ENCODE results near the gene CRIM1. TPM values are rescaled to one million over a fixed set of nuclear protein-coding genes. Genes with fewer than 3 reads are reported as not detected.

The CRIM1 gene
- total RNA-seq, 1 experiment from 2014 or later: 133 TPM

DNA sequence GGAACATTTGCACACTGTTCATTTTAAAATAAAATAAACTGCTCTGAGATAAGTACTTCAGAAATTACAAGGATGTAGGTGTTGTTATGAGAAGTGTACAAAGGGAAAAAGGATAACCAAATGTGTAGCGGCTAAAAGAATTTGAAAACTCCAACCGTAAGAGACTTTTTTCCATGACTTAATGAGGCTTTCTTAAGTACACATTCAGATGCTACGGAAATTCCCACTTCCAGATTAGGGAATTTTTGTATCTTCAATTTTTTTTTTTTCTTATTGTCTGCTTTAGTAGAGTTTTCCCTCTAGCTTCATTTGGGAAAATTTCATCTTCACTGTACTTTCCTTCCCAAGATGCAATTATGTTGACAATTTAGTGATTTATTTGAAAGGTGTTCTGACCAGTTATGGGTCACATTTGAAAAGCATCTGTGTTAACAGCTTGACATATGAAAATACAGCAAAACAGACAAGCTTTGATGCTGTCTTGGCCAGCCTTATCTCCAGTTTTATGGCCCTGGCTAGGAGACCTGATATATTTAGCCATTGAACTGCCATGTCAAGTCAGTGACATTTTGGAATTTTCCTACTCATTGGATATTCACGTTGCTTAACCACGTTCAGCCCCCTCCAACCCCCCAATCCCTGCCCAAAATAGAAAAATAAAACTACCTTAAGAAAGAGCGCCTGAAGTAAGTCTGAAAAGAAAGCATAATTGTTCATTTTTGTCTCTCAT is 136.8 kb downstream of the CRIM1 start:
- no peak for TF ChIP-seq EZH2 (IDR thresholded peaks at IDR 0.05; ENCODE audit: low read depth)
- TF ChIP-seq, protein P1, sequence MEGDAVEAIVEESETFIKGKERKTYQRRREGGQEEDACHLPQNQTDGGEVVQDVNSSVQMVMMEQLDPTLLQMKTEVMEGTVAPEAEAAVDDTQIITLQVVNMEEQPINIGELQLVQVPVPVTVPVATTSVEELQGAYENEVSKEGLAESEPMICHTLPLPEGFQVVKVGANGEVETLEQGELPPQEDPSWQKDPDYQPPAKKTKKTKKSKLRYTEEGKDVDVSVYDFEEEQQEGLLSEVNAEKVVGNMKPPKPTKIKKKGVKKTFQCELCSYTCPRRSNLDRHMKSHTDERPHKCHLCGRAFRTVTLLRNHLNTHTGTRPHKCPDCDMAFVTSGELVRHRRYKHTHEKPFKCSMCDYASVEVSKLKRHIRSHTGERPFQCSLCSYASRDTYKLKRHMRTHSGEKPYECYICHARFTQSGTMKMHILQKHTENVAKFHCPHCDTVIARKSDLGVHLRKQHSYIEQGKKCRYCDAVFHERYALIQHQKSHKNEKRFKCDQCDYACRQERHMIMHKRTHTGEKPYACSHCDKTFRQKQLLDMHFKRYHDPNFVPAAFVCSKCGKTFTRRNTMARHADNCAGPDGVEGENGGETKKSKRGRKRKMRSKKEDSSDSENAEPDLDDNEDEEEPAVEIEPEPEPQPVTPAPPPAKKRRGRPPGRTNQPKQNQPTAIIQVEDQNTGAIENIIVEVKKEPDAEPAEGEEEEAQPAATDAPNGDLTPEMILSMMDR (conservative IDR thresholded peaks at IDR 0.05): no peak
- Histone ChIP-seq H3K9me3 (ENCODE audit: insufficient read depth, low read depth) (no peaks in the 10 kb centered on the region; the same call in 1 of the 2 replicates), H3K79me2 (ENCODE audit: low read depth) (peaks cover 19% of the 10 kb centered on the region), H2AFZ (no peak overlapping the region), H3K27ac (no peak overlapping the region), H3F3A (ENCODE audit: insufficient read depth, low read depth) (no peaks in the 10 kb centered on the region; the same call in 1 of the 2 replicates), H3K4me1 (replicated peaks; ENCODE audit: insufficient read depth) (peaks cover 17% of the 10 kb centered on the region), H3K4me2 (no peak overlapping the region), H3K36me3 (ENCODE audit: low read depth) (peaks cover 12% of the 10 kb centered on the region; the same call in 1 of the 2 replicates), H4K20me1 (ENCODE audit: insufficient read depth) (no peaks in the 10 kb centered on the region), H3K9me2 (ENCODE audit: insufficient read depth) (no peaks in the 10 kb centered on the region), H3K27me3 (ENCODE audit: insufficient read depth, low read depth) (no peaks in the 10 kb centered on the region), H3K4me3 (no peak overlapping the region)
- ChIA-PET POLR2A (ENCODE audit: unreplicated experiment) (no interaction called here), CTCF (no interaction called here)
- no peak for DNase-seq
- intact Hi-C loops (cut with micrococcal nuclease; ENCODE audit: unreplicated experiment): no loop called here
- no TSS peak for BruUV-seq (replicated peaks)

DNA sequence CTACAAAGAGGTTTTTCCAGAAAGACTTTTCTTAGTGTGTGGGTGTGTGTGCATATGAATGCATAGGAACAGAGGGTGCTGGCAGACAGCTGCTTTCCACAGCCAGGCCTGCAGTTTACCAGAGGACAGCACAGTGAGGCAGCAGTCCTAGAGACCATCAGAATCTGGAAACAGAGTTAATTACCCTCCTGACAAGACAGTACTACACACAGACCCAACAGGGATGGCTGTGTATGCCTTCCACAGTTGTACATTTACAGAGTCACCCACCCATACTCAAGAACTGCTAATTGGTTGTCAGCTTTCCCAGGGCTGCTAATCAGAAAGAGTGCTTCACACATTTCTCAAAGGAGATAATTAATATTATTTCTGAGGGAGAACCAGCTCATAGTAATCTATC is 137.7 kb downstream of the CRIM1 start:
- Histone ChIP-seq H3K9me3 (ENCODE audit: insufficient read depth, low read depth) (no peaks in the 10 kb centered on the region; the same call in 1 of the 2 replicates), H3F3A (ENCODE audit: insufficient read depth, low read depth) (no peaks in the 10 kb centered on the region), H3K4me3 (no peak overlapping the region), H3K79me2 (ENCODE audit: low read depth) (peaks cover 13% of the 10 kb centered on the region; the same call in 1 of the 2 replicates), H3K9me2 (ENCODE audit: insufficient read depth) (no peaks in the 10 kb centered on the region), H3K36me3 (ENCODE audit: low read depth) (peaks cover 7% of the 10 kb centered on the region; the same call in 1 of the 2 replicates), H3K4me2 (no peak overlapping the region), H3K27ac (no peak overlapping the region), H3K4me1 (replicated peaks; ENCODE audit: insufficient read depth) (peaks cover 9% of the 10 kb centered on the region), H3K27me3 (ENCODE audit: insufficient read depth, low read depth) (no peaks in the 10 kb centered on the region), H4K20me1 (ENCODE audit: insufficient read depth) (no peaks in the 10 kb centered on the region), H2AFZ (no peak overlapping the region)
- TF ChIP-seq, protein P1 (conservative IDR thresholded peaks at IDR 0.05): no peak
- TF ChIP-seq EZH2 (IDR thresholded peaks at IDR 0.05; ENCODE audit: low read depth): no peak
- DNase-seq: no peak
- intact Hi-C loops (cut with micrococcal nuclease; ENCODE audit: unreplicated experiment): no loop called here
- no TSS peak for BruUV-seq (replicated peaks)
- CTCF ChIA-PET: interaction anchor here (0.7 kb wide), 1 partner anchor 16 kb away, joined by 4 read pairs; no protein-coding TSS in a partner anchor
- POLR2A ChIA-PET (ENCODE audit: unreplicated experiment): no interaction called here

DNA sequence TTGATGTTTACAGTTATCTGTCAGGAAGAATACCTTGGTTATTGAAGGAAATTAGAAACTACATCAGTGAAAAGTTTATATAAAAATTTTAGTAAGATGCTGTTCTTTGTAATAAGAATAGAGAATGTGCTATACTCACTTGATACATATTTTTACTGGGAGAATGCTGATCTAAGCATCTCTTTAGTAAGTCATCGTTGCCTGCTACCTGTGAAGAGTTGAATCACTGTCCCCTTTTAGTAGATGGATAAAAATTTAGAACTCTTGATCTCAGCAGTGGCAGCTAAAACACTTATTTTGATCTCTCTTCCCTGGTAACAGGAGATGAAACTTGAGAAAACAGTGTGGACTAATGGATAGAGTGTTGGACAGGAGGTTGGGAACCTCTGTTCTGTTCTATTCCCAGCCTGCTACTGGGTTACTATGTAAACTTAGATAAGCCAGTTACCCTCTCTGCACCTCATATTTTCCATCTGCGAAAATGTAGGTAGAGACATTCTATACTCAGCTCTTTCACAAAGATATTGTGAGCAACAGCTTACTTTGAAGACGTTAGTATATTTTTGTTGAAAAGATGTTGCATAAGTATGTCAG is 142.1 kb downstream of the CRIM1 start:
- ChIA-PET CTCF (no interaction called here), POLR2A (ENCODE audit: unreplicated experiment) (interaction anchor here (0.6 kb wide), 1 partner anchor 121 kb away, joined by 6 read pairs; no protein-coding TSS in a partner anchor)
- intact Hi-C loops (cut with micrococcal nuclease; ENCODE audit: unreplicated experiment): no loop called here
- Histone ChIP-seq H3K27me3 (ENCODE audit: insufficient read depth, low read depth) (no peaks in the 10 kb centered on the region), H3K9me2 (ENCODE audit: insufficient read depth) (no peaks in the 10 kb centered on the region), H3K79me2 (ENCODE audit: low read depth) (no peaks in the 10 kb centered on the region), H3K9me3 (ENCODE audit: insufficient read depth, low read depth) (no peaks in the 10 kb centered on the region), H3K4me2 (no peak overlapping the region), H3F3A (ENCODE audit: insufficient read depth, low read depth) (no peaks in the 10 kb centered on the region), H3K36me3 (ENCODE audit: low read depth) (peaks cover 10% of the 10 kb centered on the region; the same call in 1 of the 2 replicates), H2AFZ (no peak overlapping the region), H4K20me1 (ENCODE audit: insufficient read depth) (no peaks in the 10 kb centered on the region), H3K27ac (no peak overlapping the region), H3K4me3 (no peak overlapping the region), H3K4me1 (replicated peaks; ENCODE audit: insufficient read depth) (no peaks in the 10 kb centered on the region)
- DNase-seq: no peak
- no peak for TF ChIP-seq EZH2 (IDR thresholded peaks at IDR 0.05; ENCODE audit: low read depth)
- TF ChIP-seq, protein P1 (conservative IDR thresholded peaks at IDR 0.05): no peak
- no TSS peak for BruUV-seq (replicated peaks)

Measured in PC-9 (cell line).